Tibial nerve (tissue), 4 donors: ENCODE data around the gene TRMT44.

Experiments used
- EP300 ChIP-seq, 2 donors: sonication (generic); formaldehyde crosslinking; IDR thresholded peaks; one replicate each; pipeline ENCODE4 v1.6.1; 2017; ENCODE audit warnings: antibody characterized with exemption in 2 of 2, mild to moderate bottlenecking in 1 of 2
- TF ChIP-seq, protein P1 (sequence below), 5 experiments: fragments of 200-600 bp in 3 of 5; fragments of 450-650 bp in 2 of 5; sonication (generic) in 3 of 5; IDR thresholded peaks; one replicate each; pipeline ENCODE4 v1.5.1; 2016 to 2019; ENCODE audit warnings: antibody characterized with exemption in 5 of 5, mild to moderate bottlenecking in 3 of 5, moderate library complexity in 2 of 5

DNA sequence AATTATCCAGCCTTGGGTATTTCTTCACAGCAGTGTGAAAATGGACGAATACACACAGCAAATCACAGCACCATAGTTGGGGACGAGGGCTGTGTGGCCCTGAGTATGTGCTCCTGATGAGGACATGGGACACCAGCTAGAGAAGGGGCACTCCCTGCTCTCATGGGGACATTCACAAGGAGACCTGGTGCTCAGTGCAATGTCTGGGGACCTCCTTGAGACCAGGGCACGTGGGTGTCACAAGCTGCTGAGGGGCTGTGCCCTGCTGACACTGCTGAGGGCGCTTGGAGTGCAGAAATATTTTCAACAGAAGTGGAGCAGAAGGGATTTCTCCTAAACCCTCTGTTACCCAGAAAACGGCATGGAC lies 65.4 kb downstream of the TRMT44 start:
- TF ChIP-seq, protein P1, sequence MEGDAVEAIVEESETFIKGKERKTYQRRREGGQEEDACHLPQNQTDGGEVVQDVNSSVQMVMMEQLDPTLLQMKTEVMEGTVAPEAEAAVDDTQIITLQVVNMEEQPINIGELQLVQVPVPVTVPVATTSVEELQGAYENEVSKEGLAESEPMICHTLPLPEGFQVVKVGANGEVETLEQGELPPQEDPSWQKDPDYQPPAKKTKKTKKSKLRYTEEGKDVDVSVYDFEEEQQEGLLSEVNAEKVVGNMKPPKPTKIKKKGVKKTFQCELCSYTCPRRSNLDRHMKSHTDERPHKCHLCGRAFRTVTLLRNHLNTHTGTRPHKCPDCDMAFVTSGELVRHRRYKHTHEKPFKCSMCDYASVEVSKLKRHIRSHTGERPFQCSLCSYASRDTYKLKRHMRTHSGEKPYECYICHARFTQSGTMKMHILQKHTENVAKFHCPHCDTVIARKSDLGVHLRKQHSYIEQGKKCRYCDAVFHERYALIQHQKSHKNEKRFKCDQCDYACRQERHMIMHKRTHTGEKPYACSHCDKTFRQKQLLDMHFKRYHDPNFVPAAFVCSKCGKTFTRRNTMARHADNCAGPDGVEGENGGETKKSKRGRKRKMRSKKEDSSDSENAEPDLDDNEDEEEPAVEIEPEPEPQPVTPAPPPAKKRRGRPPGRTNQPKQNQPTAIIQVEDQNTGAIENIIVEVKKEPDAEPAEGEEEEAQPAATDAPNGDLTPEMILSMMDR (IDR thresholded peaks at IDR 0.05) = no peak
- no peak for TF ChIP-seq EP300 (IDR thresholded peaks at IDR 0.05)
